ENCODE results near the gene UBE2Q1.
"Not testable (repeated sequence)": the region's sequence is repeated elsewhere in the genome, so short reads cannot be mapped to it uniquely, and the experiment has no call there.

UBE2Q1 gene

DNA sequence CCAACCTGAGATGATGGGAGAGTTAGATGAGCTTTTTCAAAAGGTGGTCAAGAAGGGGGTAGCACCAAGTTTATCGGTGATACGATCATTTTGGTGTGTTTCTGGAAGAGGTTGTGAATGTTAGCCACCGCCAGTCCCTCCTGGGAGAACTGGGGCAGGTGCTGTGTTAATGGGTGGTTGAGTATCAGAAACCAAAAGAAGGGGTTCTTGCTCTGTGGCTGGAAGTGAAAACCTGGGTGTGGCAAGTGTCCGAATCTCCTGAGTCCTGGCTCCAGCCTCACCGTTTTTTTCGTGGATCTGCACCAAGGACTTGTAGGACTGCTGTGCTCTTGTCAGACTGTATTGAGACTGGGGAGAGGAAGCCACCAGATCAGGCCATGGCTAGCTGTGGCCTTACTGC, 7.8 kb downstream of the UBE2Q1 start:
- no peak for DNase-seq (ENCODE audit: low spot score)

DNA sequence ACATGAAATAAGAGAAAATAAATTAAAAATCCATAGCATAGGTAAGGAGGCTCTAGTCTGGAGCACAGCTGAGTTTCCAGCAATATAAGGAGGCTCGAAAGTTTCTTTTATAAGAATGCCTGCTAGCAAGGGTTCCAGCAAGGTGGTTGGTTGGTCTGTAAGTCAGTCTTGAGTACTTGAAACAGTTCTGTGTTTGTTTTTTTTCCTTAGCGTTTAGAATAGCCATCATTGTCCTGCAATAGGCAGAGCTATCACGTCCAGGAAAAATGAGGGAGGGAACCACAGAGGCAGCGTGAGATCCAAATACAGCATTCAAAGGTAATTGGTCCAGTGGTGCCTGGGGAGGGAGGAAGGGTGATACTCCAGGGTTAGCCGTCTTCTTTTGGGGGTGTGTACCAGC, 8.4 kb downstream of the UBE2Q1 start:
- no peak for DNase-seq (ENCODE audit: low spot score)

DNA sequence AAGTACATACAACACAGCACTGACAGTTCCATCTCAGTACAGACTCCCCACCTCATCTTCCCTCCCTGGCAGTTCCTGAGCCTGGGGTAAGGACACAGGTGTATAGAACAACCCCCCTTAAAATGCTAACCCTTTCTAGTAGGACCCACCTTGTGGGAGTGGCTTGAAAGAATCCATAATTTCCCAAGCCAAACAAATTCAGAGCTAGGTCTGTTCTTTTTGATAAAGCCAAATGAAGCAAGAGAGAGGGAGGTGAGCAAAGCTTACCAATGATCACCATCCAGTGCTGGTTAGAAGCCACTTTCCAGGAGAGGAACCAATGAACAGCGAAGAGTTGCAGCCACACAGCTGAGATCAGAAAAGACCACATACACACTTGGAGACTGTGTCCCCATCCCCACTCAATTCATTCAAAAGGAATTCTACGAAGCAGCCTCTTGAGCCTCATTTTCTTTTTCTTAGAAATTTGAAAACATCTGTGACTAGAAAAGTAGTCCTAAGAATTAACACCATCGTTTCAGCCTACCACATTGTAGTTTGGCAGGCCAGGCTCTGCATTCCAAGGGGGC, 9.2 kb downstream of the UBE2Q1 start:
- DNase-seq (ENCODE audit: low spot score), result no peak

DNA sequence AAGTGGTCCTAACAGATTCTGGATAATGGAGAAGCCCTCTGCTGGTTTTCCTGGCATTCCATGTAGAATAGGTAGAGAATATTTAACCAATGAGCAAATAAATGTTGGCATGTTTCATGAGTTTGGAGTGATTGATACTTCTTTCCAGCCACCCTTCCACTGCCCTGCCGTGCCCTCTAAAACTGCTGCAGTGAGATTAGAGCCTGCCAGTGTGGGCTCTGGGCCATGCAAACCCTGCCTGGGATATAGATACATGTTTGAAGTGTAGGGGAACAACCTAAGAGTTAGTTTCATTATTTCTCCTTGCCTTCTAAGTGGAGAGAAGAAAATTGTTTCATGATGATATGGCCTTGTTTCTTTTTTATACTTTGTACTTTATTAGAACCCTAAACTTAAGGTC, 10.4 kb downstream of the UBE2Q1 start:
- DNase-seq (ENCODE audit: low spot score), result no peak

DNA sequence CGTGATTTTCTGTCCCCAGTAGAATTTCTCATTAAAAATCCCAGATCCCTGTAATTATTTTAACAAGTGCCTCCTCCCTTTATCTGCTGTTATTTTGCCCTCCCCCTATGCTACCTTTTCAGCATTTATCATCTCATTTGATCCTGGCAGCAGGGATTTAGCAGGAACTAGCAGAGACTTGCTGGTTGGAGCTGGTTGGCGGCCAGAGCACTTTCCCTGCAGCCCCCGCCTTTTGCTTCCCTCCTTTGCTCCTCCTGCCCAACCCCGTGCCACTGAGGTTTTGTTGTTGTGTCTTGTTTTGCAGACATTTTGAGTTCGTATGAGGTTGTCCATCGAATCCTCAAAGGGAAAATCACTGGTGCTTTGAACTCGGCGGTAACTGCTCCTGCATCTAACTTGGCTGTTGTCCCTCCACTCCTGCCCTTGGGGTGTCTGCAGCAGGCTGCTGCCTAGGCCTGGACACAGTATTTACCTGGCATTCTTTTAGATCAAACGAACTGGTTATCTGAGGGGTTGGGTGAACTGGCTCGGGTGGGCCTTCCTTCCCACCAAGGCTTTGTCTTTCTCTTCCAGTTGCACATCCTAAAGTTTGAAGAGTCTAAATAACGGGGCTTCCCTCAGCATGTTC, 11.2 kb downstream of the UBE2Q1 start:
- no peak for DNase-seq (ENCODE audit: low spot score)

DNA sequence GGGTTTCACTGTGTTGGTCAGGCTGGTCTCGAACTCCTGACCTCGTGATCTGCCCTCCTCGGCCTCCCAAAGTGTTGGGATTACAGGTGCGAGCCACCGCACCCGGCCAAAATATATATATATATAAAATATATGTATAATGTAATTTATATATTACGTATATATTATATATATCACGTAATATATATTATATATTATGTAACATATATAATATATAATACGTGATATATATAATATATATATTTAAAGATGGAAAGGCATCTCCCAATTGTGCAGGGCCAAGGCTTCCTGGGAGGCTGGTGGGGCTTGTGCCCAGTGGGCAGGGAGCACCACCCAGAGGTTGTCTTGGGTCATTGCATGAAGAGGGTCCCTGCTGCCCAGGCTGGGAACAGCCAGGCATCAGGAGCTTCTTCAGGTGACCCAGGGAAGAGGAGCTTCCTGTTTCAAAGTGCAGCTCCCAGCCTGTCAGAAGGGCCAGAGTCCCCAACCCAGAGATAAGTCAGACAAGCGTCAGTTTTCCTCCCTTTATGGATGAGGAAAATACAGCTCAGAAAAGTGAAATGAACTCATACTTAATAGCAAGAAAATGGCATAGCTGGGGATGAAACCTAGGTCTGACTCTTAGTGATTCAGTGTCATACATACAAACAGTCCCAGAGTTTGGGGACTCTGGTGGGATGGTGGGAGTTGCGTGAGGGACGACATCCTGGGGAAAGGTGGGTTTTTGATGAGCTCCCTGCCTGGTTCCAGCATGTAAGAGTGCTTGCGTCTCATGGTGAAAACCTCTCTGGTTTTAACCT, 12.0 kb downstream of the UBE2Q1 start:
- DNase-seq (ENCODE audit: low spot score), result peak; percentile 91

DNA sequence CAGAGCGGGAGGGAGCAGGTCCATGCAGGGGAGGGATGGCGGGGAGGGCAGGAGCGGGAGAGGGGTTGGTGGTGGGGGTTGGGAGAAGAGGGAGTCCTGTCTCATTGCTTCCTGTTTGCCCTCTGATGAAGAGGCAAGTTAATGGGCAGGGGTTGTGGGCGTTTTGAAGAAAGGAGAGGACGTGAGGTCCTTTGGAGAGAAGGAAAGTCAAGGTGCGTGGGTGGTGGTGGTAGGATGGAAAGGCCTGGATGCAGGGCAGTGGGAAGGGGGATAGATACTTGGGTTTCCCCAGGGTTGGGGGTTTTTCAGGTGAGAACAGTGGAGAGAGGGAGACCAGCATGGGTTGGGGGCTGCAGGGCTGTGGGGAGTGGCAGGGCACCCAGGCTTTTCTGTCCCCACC, 17.2 kb downstream of the UBE2Q1 start:
- no peak for DNase-seq (ENCODE audit: low spot score)

DNA sequence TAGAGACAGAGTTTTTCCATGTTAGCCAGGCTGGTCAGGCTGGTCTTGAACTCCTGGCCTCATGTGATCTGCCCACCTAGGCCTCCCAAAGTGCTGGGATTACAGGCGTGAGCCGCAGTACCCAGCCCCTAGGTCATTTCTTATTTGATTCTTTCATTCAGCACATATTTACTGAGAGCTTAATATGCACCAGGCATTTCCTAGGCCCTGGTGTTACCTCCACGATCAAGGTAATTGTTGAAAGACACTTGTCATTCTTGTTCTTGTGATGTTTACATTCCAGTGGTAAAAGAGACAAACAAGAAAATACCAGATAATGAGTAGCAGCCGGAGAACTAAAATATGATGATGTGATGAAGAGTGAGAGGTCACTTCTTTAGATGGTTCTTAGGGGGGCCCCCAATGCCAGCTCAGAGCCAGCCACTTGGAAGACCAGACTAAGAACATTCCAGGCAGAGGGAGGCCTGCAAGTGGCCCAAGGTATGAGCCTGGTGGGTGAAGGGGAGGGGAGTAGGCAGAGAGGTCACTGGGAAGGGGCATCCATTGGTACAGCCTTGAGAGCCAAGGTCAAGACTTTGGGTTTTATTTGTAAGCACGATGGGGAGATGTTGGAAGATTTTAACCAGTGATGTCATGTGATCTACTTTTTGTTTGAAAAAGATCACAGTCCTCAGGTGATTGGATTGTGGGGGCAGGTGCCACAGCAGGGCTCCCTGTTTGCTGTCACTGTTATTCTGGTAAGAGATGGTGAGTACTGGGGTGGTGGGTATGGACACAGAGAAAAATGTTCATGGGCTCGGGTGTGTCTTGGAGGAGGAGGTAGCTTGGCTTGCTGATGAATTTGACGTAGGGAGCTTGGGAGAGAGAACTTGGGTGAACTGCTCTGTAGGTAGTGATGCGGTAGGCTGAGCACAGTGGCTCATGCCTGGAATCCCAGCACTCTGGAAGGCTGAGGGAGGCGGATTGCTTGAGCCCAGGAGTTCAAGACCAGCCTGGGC, 18.7 kb downstream of the UBE2Q1 start:
- DNase-seq (ENCODE audit: low spot score), result no peak

DNA sequence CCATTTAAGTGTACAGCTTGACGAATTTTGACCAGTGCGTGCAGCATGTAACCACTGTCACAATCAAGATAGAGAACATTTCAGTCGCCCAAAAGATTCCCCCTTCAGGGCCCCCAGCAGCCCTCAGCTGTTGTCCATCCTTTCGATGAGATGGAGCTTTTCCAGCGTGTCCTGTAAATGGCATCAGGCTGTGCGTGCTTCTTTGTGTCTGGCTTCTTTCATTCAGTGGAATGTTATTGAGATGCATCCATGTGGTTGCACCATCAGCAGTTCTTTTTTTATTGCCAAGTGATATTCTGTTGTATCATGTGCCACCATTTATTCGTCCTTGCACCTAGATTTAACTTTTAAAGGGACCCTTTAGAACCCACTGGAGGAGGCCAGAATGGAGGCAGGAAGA, 21.9 kb downstream of the UBE2Q1 start:
- no peak for DNase-seq (ENCODE audit: low spot score)

DNA sequence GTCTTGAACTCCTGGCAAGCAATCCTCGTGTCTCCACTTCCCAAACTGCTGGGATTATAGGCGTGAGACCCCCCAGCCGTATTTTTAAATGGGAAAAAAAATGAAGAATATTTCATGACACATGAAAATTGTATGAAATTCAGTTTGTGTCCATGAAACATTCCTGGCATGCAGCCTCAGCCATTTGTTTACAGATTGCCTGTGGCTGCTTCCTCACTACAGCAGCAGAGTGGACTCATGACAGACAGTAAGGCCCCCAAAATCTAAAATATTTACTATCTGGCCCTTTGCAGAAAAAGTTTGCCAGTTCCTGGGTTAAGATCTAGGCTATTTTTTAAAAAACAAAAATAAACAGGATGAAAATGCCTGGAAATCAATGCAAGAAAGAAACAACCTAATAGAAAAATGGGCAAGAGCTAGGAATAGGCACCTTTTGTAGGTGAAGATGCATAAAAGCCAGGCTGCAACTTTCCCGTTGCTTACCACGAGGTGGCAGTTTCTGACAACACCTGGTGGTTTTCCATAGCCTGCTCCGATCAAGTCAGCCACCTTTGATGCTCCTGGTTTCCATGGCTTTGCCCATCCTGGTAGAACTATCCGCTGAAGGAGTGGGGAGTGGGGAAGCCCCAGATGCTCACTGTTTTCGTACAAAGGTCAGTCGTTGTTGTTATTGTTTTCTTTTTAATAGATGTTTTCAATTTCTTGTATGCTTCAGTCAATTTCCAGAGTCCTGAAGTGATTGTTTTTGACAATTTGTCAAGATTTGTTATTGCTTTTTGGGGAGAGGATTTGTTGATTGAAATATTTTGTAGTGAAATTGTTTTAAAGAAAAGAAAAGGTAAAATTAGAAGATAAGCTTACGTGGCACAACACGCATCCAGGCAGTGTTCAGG, 24.3 kb downstream of the UBE2Q1 start:
- peak; percentile 80 for DNase-seq (ENCODE audit: low spot score)

DNA sequence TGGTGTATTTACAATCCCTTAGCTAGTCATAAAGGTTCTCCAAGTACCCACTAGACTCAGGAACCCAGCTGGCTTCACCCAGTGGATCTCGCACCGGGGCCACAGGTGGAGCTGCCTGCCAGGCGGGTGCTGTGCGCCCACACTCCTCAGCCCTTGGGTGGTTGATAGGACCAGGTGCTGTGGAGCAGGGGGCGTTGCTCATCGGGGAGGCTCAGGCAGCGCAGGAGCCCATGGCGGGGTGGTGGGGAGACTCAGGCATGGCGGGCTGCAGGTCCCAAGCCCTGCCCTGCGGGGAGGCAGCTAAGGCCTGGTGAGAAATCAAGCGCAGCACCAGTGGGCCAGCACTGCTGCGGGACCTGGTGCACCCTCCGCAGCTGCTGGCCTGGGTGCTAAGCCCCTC, 26.5 kb downstream of the UBE2Q1 start:
- DNase-seq (ENCODE audit: low spot score), result not testable (repeated sequence)

DNA sequence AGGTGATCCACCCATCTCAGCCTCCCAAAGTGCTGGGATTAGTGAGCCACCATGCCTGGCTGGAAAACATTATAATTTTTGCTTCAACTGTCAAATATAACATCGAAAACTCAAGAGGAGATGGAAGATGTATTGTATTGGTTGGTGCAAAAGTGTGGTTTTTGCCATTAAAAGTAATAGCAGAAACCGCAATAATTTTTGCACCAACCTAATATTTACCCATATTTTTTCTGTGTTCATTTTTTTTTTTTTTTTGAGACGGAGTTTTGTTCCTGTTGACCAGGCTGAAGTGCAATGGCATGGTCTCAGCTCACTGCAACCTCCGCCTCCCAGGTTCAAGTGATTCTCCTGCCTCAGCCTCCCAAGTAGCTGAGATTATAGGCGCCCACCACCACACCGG, 29.2 kb downstream of the UBE2Q1 start:
- no peak for DNase-seq (ENCODE audit: low spot score)

DNA sequence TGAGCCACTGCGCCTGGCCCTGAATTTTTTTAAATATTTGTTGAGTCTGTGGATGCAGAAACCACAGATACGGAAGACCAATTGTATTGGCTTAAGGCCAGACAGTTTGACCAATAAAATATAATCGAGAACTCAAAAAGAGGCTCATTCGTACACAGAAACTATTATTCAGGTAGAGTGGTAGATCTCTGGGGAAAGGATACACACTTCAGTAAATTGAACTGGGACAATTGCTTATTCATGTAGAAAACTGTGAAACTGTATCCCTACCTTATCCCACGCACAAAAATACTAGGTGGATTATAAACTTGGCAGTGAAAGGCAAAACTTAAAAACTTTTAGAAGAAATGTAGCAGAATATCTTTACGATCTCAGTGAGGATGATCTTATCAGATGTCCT, 31.3 kb downstream of the UBE2Q1 start:
- DNase-seq (ENCODE audit: low spot score), result no peak

DNA sequence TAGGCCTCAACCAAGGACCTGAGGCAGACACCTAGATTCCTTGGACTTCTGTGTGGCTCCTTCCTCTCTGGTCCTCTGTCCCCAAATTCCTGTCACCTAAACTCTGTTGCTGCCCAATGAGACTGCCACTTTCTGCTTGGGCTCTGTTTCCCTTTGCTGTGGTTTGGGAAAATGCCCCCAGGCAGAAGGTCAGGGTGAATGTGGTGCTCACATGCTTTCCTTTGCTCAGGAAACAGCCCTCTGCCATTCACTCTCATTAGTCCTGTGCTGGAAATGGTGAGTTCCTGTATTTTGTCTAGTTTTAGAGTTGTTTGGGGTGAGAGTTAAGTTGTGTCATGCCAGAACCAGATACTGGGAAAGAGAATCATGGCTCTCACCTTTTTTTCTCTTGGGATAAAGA, 33.6 kb downstream of the UBE2Q1 start:
- no peak for DNase-seq (ENCODE audit: low spot score)

DNA sequence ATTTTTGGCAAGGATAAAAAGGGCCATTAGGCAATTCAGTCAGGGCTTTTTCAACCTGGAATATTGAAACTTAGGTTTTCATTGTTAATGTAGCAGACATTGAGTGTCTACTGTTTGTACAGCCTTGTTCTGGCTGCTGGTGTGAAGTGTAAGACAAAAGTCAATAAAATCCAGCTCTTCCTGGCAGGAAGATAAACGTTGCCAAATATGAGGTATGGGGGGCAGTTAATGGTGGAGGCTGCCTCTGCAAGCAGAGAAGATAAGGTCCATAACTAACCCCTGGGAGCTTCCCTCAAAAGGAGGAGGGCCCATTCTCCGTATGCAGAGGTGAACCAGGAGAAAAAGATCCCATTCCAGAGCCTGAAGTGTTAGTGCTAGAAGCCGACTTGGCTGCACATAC, 36.8 kb downstream of the UBE2Q1 start:
- DNase-seq (ENCODE audit: low spot score), result no peak

DNA sequence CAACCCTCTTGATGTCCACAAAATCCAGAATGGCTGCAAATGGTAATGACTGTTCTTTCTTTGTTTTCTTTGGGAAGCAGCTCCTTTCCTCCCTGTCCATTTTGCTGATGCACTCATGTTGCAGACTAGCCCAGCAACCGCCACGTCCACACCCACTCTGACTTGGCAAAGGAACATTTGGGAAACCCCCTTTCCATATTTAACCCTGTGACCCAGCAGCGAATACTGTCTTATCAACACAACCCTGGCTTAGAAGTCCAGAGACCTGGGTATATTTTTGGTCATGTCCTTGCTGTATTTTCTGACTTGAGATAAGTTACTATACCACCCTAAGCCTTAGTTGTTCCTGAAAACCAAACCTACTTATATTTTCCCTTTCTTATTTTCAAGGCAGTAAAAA, 38.1 kb downstream of the UBE2Q1 start:
- no peak for DNase-seq (ENCODE audit: low spot score)

DNA sequence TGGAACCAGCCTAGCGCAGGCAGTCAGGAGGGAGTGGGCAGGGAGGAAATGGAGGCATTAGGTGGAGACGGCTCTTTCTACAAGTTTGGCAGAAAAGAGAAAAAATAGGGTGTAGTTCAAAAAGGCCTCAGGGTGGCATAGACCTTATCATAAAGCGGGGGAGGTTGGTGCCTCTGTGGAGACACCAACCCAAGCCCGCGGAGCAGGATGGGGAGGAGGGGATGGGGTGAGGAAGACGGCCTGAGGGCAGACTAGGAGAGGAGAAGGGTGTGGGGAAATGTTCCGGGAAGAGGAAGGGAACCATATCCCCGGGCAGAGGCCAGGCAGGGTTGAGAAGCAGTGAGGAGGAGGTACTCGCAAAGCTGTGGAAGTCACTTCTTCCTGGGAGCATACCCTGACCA, 38.9 kb downstream of the UBE2Q1 start:
- DNase-seq (ENCODE audit: low spot score), result no peak

DNA sequence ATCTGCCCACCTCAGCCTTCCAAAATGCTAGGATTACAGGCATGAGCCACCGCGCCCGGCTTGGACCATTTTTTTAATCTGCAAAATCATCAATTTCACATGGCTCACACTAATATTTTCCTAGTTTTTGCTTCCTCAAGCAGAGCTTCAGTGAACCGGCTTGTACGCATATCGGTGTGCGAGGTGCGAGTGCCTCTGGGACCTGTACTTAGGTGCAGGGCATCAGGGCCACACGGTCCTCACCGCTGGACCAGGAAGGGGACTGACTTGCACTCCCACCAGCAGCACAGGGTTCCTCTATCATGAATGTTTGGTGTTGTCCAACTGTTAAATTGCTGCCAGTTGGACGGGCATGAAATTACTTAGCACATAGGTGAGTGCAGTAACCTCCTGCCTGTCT, 40.8 kb downstream of the UBE2Q1 start:
- no peak for DNase-seq (ENCODE audit: low spot score)

DNA sequence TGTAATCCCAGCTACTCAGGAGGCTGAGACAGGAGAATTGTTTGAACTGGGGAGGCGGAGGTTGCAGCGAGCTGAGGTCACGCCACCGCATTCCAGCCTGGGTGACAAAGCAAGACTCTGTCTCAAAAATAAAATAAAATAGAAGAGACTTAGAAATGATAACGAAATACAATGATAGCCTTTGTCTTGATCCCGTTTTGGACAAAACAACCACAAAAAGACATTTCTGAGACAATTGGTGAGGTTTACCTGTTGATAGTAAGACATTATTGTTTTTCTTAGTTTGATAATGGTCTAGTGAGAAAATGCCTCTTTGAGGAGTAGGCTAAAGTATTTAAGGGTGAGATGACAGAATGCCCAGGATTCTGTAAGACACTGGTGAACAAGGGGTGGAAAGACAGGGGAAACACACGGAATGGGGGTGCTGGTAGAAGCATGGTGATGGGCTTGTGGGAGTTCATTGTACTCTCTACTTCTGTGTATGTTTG, 44.4 kb downstream of the UBE2Q1 start:
- DNase-seq (ENCODE audit: low spot score), result no peak

DNA sequence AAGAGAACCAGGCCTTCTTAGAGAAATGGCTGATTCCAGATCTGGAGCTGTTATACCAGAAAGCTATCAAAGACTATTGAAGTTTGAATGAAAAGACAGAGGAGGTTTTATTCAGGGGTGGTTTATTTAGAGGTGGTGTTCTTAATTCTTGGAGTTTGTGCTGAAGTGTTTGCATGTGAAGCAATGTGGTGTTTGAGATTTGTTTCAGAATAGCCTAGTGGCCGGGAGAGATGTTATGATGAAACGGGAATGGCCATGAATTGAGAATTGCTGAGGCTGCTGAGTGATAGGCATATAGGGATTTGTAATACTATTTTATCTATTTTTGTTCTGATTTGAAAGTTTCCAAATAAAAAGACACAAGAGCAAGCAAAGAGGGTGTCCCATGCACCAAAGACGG, 45.7 kb downstream of the UBE2Q1 start:
- DNase-seq (ENCODE audit: low spot score), result no peak

DNA sequence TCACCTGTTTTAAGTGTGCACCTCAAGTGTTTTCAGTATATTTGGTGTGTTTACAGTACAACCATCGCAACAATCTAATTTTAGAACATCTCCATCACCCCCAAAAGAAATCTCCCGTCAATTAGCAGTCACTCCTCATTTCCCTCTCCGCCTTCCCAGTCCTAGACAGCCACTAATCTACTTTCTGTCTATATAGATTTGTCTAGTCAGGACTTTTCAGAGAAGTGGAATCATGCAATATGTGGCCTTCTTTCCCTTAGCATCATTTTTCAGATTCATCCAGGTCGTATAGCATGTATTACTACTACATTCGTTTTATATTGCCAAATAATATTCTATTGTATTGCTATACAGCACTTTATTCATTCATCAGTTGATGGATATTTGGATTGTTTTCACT, 54.6 kb downstream of the UBE2Q1 start:
- no peak for DNase-seq (ENCODE audit: low spot score)

Measured in HuH-7 (cell line).